OCI-LY7 (cell line): ENCODE data around the gene FAM186B.

Experiments used
- EZH2phosphoT487 ChIP-seq: fragments of 200-600 bp; sonication (generic); IDR thresholded peaks from 2 replicates; pipeline ENCODE4 v1.6.1; 2018; ENCODE audit warnings: low read depth, borderline replicate concordance, mild to moderate bottlenecking, mixed run types, antibody characterized with exemption, low read length, moderate library complexity, mixed read lengths
- TF ChIP-seq, protein P1 (sequence below): fragments of 200-600 bp; sonication (generic); conservative IDR thresholded peaks from 2 replicates; pipeline ENCODE4 v1.5.1; 2014; ENCODE audit warnings: mild to moderate bottlenecking, antibody characterized with exemption, low read length, moderate library complexity, mixed read lengths

GRCh38 chr12:49603721-49604120 lies 1.7 kb downstream of the FAM186B start:
- TF ChIP-seq, protein P1, sequence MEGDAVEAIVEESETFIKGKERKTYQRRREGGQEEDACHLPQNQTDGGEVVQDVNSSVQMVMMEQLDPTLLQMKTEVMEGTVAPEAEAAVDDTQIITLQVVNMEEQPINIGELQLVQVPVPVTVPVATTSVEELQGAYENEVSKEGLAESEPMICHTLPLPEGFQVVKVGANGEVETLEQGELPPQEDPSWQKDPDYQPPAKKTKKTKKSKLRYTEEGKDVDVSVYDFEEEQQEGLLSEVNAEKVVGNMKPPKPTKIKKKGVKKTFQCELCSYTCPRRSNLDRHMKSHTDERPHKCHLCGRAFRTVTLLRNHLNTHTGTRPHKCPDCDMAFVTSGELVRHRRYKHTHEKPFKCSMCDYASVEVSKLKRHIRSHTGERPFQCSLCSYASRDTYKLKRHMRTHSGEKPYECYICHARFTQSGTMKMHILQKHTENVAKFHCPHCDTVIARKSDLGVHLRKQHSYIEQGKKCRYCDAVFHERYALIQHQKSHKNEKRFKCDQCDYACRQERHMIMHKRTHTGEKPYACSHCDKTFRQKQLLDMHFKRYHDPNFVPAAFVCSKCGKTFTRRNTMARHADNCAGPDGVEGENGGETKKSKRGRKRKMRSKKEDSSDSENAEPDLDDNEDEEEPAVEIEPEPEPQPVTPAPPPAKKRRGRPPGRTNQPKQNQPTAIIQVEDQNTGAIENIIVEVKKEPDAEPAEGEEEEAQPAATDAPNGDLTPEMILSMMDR: no peak
- no peak for TF ChIP-seq EZH2phosphoT487
